Osteocyte (in vitro differentiated cells): ENCODE measurements around the gene RFPL4AL1. TPM values are rescaled to one million over a fixed set of nuclear protein-coding genes. Genes with fewer than 3 reads are reported as not detected.
"Not testable (repeated sequence)": the region's sequence is repeated elsewhere in the genome, so short reads cannot be mapped to it uniquely, and the experiment has no call there.

Source experiments
- DNase-seq: peaks from one replicate; pipeline ENCODE4 v3.0.0; 2021; ENCODE audit warnings: mixed read lengths; ENCODE audit not compliant: unreplicated experiment; ENCODE audit errors: extremely low spot score
- H3K27ac Mint-ChIP-seq: one replicate; pipeline ENCODE4 v1.8.0; 2021; ENCODE audit warnings: mild to moderate bottlenecking, mixed read lengths; ENCODE audit not compliant: unreplicated experiment
- H3K27me3 Mint-ChIP-seq: one replicate; pipeline ENCODE4 v1.8.0; 2021; ENCODE audit warnings: mixed read lengths; ENCODE audit not compliant: unreplicated experiment
- H3K36me3 Mint-ChIP-seq: one replicate; pipeline ENCODE4 v1.8.0; 2021; ENCODE audit warnings: mixed read lengths; ENCODE audit not compliant: unreplicated experiment
- H3K4me1 Mint-ChIP-seq: one replicate; pipeline ENCODE4 v1.8.0; 2021; ENCODE audit warnings: mixed read lengths; ENCODE audit not compliant: unreplicated experiment
- H3K4me3 Mint-ChIP-seq: one replicate; pipeline ENCODE4 v1.8.0; 2021; ENCODE audit warnings: mild to moderate bottlenecking, moderate library complexity, mixed read lengths; ENCODE audit not compliant: unreplicated experiment
- H3K9me3 Mint-ChIP-seq: one replicate; pipeline ENCODE4 v1.8.0; 2021; ENCODE audit warnings: mixed read lengths; ENCODE audit not compliant: unreplicated experiment
- CTCF ChIP-seq: fragments of 200-600 bp; sonication (generic); IDR thresholded peaks from 2 replicates; pipeline ENCODE4 v1.5.0; 2021; ENCODE audit warnings: antibody characterized with exemption, mild to moderate bottlenecking, moderate library complexity
- total RNA-seq: library from RNA; stranded (reverse); gene quantifications from 2 replicates; pipeline ENCODE4 v1.2.1, GENCODE V29; 2021

RFPL4AL1 gene
- total RNA-seq, 1 donor from 2014 or later = not detected

- DNase-seq = no peak
- Mint-ChIP-seq H3K4me3 (no peak overlapping the region), H3K36me3 (no peaks in the 10 kb centered on the region), H3K27me3 (no peaks in the 10 kb centered on the region), H3K27ac (no peak overlapping the region), H3K4me1 (no peaks in the 10 kb centered on the region), H3K9me3 (peaks cover 16% of the 10 kb centered on the region)
- no peak for TF ChIP-seq CTCF
These were observed 18.2 kb upstream of the RFPL4AL1 start for GRCh38 chr19:55750715-55751114.

GRCh38 chr19:55753401-55753800 is 15.5 kb upstream of the RFPL4AL1 start:
- Mint-ChIP-seq H3K36me3 (no peaks in the 10 kb centered on the region), H3K4me3 (no peak overlapping the region), H3K4me1 (no peaks in the 10 kb centered on the region), H3K9me3 (peaks cover 16% of the 10 kb centered on the region), H3K27me3 (no peaks in the 10 kb centered on the region), H3K27ac (no peak overlapping the region)
- no peak for TF ChIP-seq CTCF
- no peak for DNase-seq

GRCh38 chr19:55756808-55757207 is 12.1 kb upstream of the RFPL4AL1 start:
- H3K4me3 Mint-ChIP-seq, H3K27ac Mint-ChIP-seq, H3K4me1 Mint-ChIP-seq, DNase-seq, H3K27me3 Mint-ChIP-seq, H3K36me3 Mint-ChIP-seq: not testable (repeated sequence)
- H3K9me3 Mint-ChIP-seq = peaks cover 17% of the 10 kb centered on the region

GRCh38 chr19:55758797-55759196 is 10.1 kb upstream of the RFPL4AL1 start, which contains the start of gene RFPL4A:
Gene RFPL4A, plus strand, starts transcription at chr19:55759097. Its CDS starts 2,704 bp downstream, at chr19:55761801.
- not testable (repeated sequence) for DNase-seq, H3K4me1 Mint-ChIP-seq, H3K27me3 Mint-ChIP-seq, H3K27ac Mint-ChIP-seq, H3K36me3 Mint-ChIP-seq, H3K4me3 Mint-ChIP-seq
- peaks cover 17% of the 10 kb centered on the region for H3K9me3 Mint-ChIP-seq

- H3K4me1 Mint-ChIP-seq = no peaks in the 10 kb centered on the region
- TF ChIP-seq CTCF = no peak
- H3K4me3 Mint-ChIP-seq = no peak overlapping the region
- peaks cover 12% of the 10 kb centered on the region for H3K9me3 Mint-ChIP-seq
- DNase-seq = no peak
- H3K27me3 Mint-ChIP-seq = no peaks in the 10 kb centered on the region
- no peak overlapping the region for H3K27ac Mint-ChIP-seq
- H3K36me3 Mint-ChIP-seq = no peaks in the 10 kb centered on the region
These were observed 2.5 kb upstream of the RFPL4AL1 start for GRCh38 chr19:55766466-55766865.

GRCh38 chr19:55769632-55770031 is 714 bp downstream of the RFPL4AL1 start:
- not testable (repeated sequence) for H3K4me1 Mint-ChIP-seq, H3K27ac Mint-ChIP-seq, H3K36me3 Mint-ChIP-seq, H3K27me3 Mint-ChIP-seq, H3K4me3 Mint-ChIP-seq, DNase-seq
- H3K9me3 Mint-ChIP-seq = peaks cover 14% of the 10 kb centered on the region

GRCh38 chr19:55777528-55777927 is 8.6 kb downstream of the RFPL4AL1 start:
- H3K4me3 Mint-ChIP-seq = no peak overlapping the region
- no peaks in the 10 kb centered on the region for H3K36me3 Mint-ChIP-seq
- no peaks in the 10 kb centered on the region for H3K27me3 Mint-ChIP-seq
- peaks cover 37% of the 10 kb centered on the region for H3K9me3 Mint-ChIP-seq
- no peaks in the 10 kb centered on the region for H3K4me1 Mint-ChIP-seq
- DNase-seq = peak; percentile 74
- TF ChIP-seq CTCF = no peak
- no peak overlapping the region for H3K27ac Mint-ChIP-seq
